Fibroblast of skin of right quadriceps (primary cell): Measurements from ENCODE around the gene RBBP8.
"Not testable (repeated sequence)": the region's sequence is repeated elsewhere in the genome, so short reads cannot be mapped to it uniquely, and the experiment has no call there.

Experiments
- DNase-seq: peaks from one replicate; pipeline ENCODE4 v3.0.0-alpha.2; 2013

RBBP8 gene

GRCh38 chr18:22946217-22946616 lies 13.1 kb downstream of the RBBP8 start:
- no peak for DNase-seq

DNA sequence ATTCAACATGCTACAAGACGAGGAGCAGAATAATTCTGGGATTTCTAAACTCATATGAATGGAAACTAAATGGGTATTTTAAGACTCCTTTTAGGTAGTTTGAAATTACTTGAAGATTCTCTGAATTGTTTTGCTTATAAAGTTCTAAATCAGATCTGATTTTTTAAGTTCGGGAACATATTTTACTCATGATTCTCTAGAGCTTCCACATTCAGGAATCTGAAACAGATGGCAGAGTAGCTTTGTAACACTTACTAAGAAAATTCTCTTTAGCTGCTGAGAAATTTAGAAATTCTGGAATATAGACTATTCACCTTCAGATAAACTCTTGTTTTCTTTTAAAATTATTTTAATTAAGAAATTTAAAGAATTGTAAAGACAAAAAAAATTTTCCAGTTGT lies 13.7 kb downstream of the RBBP8 start:
- peak; percentile 17 for DNase-seq

DNA sequence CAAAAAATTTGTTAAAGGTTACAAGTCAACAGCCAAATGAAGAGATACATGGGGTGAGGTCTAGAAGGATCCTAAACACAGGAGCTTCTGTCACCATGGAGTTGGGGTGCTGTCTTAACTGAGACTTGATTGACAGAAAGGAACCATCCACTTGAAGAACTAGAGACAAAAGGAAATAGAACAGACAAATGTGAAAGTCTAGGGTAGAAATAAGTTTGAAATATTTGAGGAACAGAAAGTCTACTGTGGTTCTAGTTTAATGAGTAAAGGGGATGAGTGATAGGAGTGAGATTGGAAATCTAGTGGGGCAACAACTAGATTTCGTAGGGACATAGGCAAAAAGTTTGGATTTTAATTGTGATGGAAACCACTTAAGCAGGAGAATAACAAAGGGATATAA lies 18.7 kb downstream of the RBBP8 start:
- no peak for DNase-seq

- no peak for DNase-seq
Measured at GRCh38 chr18:22952525-22952924, 19.4 kb downstream of the RBBP8 start.

- not testable (repeated sequence) for DNase-seq
Measured at GRCh38 chr18:22953982-22954381, 20.9 kb downstream of the RBBP8 start.

- no peak for DNase-seq
Measured at GRCh38 chr18:22956226-22956625, 23.1 kb downstream of the RBBP8 start.

DNA sequence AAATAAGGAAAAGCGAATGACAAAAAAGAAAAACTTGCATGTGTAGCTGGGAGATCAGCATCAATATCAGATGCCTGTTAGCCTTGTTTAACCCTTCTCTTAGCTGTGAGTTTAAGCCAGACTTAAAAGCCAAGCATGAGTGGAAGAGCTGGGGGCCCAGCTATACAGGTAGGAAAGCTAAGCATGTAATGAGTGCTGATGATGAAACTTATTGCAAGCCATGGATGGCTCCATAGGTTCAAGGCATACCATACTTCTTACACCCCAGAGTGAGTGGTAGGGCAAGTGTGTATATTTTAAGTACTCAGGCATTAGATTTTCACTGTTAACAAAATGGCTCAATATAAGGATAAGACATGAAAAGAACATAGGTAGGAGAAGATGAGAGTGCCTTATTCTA lies 28.0 kb downstream of the RBBP8 start:
- DNase-seq, result peak; percentile 15

DNA sequence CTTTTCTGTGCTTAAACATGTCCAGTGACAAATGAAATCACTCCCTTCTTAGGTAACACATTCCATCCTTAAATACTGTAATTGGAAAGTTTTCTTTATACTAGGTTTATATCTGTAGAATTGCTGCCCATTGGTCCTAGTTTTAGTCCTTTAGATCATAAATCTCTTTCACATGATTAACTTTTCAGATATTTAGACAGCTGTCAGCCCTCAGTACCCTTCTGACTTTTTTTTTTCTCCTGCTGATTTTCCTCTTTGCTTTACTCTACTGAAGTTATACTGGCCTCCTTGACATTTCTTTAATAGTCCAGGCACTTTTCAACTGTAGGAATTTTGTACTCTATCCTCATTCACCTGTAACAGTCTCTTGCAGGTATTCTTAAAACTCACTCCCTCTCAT lies 28.9 kb downstream of the RBBP8 start:
- DNase-seq, result no peak

- no peak for DNase-seq
Measured at GRCh38 chr18:22964116-22964515, 31.0 kb downstream of the RBBP8 start.

- DNase-seq, result no peak
Measured at GRCh38 chr18:22964722-22965121, 31.6 kb downstream of the RBBP8 start.

DNA sequence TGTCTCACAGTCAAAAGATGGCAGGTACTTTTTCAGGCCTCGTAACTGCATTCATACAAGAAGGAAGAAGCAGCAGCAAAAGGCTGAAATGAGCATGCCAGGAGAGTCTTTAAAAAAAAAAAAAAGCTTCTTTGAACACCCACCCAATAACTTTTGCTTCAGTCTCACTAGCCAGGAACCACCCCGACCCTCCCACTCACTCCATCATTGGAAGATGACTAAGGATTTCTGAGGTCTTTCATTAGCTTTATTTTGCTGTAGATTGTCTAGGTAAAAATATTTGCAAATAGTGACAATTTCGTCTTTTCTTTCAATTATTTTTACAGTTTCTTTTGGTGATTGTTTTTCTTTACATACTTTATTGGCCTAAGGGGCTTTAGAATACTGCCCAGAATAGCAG lies 37.9 kb downstream of the RBBP8 start:
- no peak for DNase-seq

DNA sequence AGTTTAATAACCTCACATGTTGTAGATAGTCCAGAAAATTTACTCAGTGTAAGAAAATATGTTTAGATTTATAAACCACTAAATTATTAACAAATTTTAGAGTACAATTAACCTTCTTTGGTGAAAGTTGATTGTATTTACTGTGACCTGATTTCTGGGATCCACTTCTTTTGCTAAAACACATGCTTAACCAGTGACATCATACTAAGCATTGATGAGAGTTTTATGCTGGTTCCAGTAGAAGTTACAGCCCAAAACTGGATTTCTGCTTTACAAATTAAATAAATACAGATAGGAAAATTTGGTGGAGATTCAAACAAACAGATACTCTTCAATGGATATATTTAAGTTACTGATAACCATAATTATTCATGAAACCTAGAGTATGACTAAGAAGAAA lies 40.9 kb downstream of the RBBP8 start:
- no peak for DNase-seq

- no peak for DNase-seq
Measured at GRCh38 chr18:22974707-22975106, 41.6 kb downstream of the RBBP8 start.

GRCh38 chr18:22975508-22975907 lies 42.4 kb downstream of the RBBP8 start:
- no peak for DNase-seq

DNA sequence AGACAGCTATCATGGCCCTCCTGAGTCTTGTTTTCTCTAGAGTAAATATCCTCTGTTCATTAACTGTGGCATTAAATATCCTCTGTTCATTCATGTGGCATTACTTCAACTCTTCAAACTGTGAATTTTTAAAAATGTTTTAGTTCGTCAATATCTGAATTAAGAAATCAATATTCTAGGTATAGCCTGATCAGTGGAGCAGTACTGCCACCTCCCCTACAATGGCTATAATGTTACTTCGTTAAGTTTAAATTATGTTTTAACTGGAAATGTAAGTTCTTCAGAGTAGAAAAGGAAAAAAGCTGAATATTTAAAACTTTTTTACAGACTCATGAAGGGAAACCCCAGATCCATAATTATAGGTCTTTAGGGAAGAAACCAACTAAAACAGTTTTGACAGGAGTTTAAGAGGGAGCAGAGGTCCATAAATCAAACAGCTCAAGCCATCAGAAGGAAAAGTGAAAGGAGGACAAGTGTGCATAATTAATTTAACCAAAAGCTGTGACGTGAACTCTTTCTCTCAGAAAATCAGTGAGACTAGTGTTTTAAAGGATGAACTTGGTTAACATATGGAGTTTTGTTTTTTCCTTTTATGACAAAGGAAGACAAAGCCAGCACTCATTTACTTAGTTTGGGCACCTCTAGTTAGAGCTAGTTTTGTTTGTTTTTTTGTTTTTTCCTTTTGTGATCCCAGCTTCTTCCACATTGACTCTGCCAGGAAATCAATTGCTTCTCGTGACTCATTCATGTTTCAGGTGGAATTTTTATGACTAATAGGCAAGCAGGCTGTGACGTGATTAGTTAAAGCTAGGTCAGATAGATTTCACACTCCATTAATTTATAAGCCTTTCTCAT lies 44.9 kb downstream of the RBBP8 start:
- peak; percentile 86 for DNase-seq

GRCh38 chr18:22980394-22980793 lies 47.3 kb downstream of the RBBP8 start:
- no peak for DNase-seq

GRCh38 chr18:22981274-22982133 lies 48.4 kb downstream of the RBBP8 start:
- DNase-seq, result no peak

- peak; percentile 52 for DNase-seq
Measured at GRCh38 chr18:22983175-22983574, 50.0 kb downstream of the RBBP8 start.

DNA sequence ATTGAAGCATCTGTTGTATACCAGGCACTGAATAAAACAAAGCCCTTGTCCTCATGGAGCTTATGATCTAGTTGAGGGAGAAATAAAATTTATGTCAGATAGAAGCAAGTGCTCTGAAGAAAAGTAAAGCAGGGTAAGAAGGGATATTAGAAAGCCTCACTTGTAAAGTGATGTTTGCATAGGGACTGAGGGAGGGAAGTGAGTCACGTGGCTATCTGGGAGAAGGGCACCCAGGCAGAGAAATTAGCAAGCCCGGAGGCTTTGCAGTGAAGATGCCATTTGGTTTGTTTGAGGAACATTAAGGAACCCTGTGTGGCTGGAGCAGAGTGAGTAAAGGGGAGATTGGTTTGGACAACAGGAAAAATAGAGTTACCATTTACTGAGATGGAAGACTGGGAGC lies 52.1 kb downstream of the RBBP8 start:
- no peak for DNase-seq

DNA sequence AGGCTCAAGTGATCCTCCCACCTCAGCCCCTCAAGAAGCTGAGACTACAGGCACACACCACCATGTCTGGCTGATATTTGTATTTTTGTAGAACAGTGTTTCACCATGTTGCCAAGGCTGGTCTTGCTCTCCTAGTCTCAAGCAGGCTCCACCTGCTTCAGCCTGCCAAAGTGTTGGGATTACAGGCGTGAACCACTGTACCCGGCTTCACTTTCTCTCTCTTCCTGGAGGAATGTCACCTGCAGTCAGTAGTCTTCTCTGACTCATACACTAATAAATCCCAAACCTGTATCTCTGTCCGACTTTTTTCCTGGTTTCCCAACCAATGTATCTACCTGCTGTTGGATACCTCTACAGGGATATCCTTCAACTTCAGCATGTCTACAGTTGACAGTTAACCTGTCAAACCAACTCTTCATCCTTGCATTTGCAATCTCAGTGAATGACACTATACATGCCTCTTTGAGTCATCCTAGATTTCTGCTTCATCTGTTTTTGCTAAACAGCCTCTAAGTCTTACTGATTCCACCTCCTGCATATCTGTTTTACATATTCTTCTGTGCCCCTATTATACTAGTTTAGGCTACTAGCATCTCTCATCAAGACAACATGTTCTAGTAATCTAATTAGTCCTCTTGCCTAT lies 54.5 kb downstream of the RBBP8 start:
- no peak for DNase-seq

GRCh38 chr18:22988208-22988607 lies 55.1 kb downstream of the RBBP8 start:
- DNase-seq, result no peak

DNA sequence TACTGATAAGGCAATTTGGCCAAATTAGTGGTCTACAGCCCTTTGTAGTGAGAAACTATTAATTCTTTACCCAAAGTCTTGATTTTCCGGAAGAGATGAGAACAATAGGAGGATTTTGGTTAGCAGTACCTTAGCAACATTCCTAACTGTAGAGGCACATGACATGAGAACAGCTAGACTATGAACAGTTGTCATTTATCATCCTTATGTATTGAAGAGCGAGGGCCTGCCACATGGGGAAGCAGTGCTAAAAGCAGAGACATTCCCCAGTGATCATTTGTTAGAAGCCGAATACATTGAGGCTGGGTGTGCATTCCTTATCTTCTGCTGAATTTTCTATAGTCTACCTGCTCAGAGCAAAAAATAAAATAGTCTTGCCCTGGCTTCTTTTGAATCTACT lies 65.2 kb downstream of the RBBP8 start:
- no peak for DNase-seq

GRCh38 chr18:22999212-22999611 lies 66.1 kb downstream of the RBBP8 start:
- DNase-seq, result no peak

DNA sequence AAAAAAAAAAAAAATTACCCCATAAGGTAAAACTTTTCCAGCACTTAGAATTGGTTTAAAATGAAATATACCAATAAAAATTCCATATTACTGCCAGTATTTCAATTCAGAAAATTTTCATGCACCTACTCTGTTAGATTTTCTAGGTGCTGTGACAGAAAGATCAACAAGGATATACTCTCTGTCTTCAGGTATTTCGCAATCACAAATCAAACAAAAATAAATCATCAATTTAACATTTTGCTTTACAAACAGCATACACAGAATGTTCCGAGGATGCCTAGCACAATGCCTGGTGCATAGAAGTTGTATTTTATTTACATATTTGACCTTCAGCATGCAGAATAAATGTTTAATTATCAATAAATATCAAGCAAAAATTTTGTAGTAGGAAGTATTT lies 66.5 kb downstream of the RBBP8 start:
- no peak for DNase-seq
